Astrocyte (in vitro differentiated cells and primary cell): Measurements from ENCODE around the gene C3orf22. TPM values are rescaled to one million over a fixed set of nuclear protein-coding genes. Genes with fewer than 3 reads are reported as not detected.

ENCODE experiments used
- DNase-seq: peaks from one replicate; pipeline ENCODE4 v3.0.0-alpha.2; 2010; ENCODE audit warnings: low read depth
- FAIRE-seq: peaks from 2 replicates; lab custom pipeline; 2011; peaks lifted over from hg19 to GRCh38; lab: Jason Lieb, UNC
- H2AFZ ChIP-seq: 2 replicates; pipeline ENCODE4 v1.6.0; 2012; ENCODE audit warnings: low read depth, low read length, inconsistent platforms
- H3K27ac ChIP-seq: 2 replicates; pipeline ENCODE4 v1.5.1; 2011; ENCODE audit warnings: low read depth, low read length, inconsistent platforms
- H3K27me3 ChIP-seq: 2 replicates; pipeline ENCODE4 v1.6.0; 2011; ENCODE audit warnings: low read length, inconsistent platforms; ENCODE audit not compliant: insufficient read depth
- H3K36me3 ChIP-seq: 2 replicates; pipeline ENCODE4 v1.5.1; 2011; ENCODE audit warnings: low read length, inconsistent platforms; ENCODE audit not compliant: insufficient read depth
- H3K4me1 ChIP-seq: 2 replicates; pipeline ENCODE4 v1.5.1; 2011; ENCODE audit warnings: low read length, inconsistent platforms; ENCODE audit not compliant: insufficient read depth
- H3K4me2 ChIP-seq: 2 replicates; pipeline ENCODE4 v1.6.0; 2012; ENCODE audit warnings: low read length, inconsistent platforms
- H3K4me3 ChIP-seq: 2 replicates; pipeline ENCODE4 v1.5.1; 2011; ENCODE audit warnings: low read depth, mild to moderate bottlenecking, low read length, inconsistent platforms; ENCODE audit not compliant: insufficient read depth
- H3K79me2 ChIP-seq: 2 replicates; pipeline ENCODE4 v1.6.0; 2012; ENCODE audit warnings: mild to moderate bottlenecking, low read length, inconsistent platforms; ENCODE audit not compliant: insufficient read depth
- H3K9ac ChIP-seq: 2 replicates; pipeline ENCODE4 v1.6.0; 2012; ENCODE audit warnings: mild to moderate bottlenecking, low read length, inconsistent platforms
- H3K9me3 ChIP-seq: 2 replicates; pipeline ENCODE4 v1.5.1; 2012; ENCODE audit warnings: low read depth, mild to moderate bottlenecking, low read length, inconsistent platforms; ENCODE audit not compliant: insufficient read depth
- H4K20me1 ChIP-seq: 2 replicates; pipeline ENCODE4 v1.6.0; 2012; ENCODE audit warnings: low read length, inconsistent platforms; ENCODE audit not compliant: insufficient read depth
- H3K27ac Mint-ChIP-seq: one replicate; pipeline ENCODE4 v1.8.0; 2021; ENCODE audit warnings: mild to moderate bottlenecking, mixed read lengths; ENCODE audit not compliant: unreplicated experiment
- H3K27me3 Mint-ChIP-seq: one replicate; pipeline ENCODE4 v1.8.0; 2021; ENCODE audit warnings: low read depth, mixed read lengths; ENCODE audit not compliant: unreplicated experiment
- H3K36me3 Mint-ChIP-seq: one replicate; pipeline ENCODE4 v1.8.0; 2021; ENCODE audit warnings: low read depth, mixed read lengths; ENCODE audit not compliant: unreplicated experiment
- H3K4me1 Mint-ChIP-seq: one replicate; pipeline ENCODE4 v1.8.0; 2021; ENCODE audit warnings: low read depth, mixed read lengths; ENCODE audit not compliant: unreplicated experiment
- H3K4me3 Mint-ChIP-seq: one replicate; pipeline ENCODE4 v1.8.0; 2021; ENCODE audit warnings: mild to moderate bottlenecking, moderate library complexity, mixed read lengths; ENCODE audit not compliant: unreplicated experiment
- H3K9me3 Mint-ChIP-seq: one replicate; pipeline ENCODE4 v1.8.0; 2021; ENCODE audit warnings: mild to moderate bottlenecking, mixed read lengths; ENCODE audit not compliant: unreplicated experiment
- CTCF ChIP-seq: IDR thresholded peaks from 2 replicates; pipeline ENCODE4 v1.5.1; 2011; ENCODE audit warnings: low read depth, mild to moderate bottlenecking, inconsistent platforms, low read length, moderate library complexity; ENCODE audit not compliant: insufficient read depth
- EZH2 ChIP-seq: IDR thresholded peaks from 2 replicates; pipeline ENCODE4 v1.6.1; 2012; ENCODE audit warnings: mild to moderate bottlenecking, low read length, inconsistent platforms; ENCODE audit not compliant: insufficient read depth
- total RNA-seq: library from RNA; stranded (reverse); gene quantifications from 2 replicates; pipeline ENCODE4 v1.2.1, GENCODE V29; 2021

C3orf22 gene
- total RNA-seq, 1 donor from 2014 or later = not detected

GRCh38 chr3:126538316-126538715, 20.4 kb downstream of the C3orf22 start:
- H3K36me3 ChIP-seq = no peaks in the 10 kb centered on the region
- Mint-ChIP-seq H3K4me3 (no peak overlapping the region), H3K36me3 (peaks cover 2% of the 10 kb centered on the region), H3K4me1 (peaks cover 11% of the 10 kb centered on the region), H3K9me3 (peaks cover 2% of the 10 kb centered on the region), H3K27ac (no peak overlapping the region), H3K27me3 (peaks cover 59% of the 10 kb centered on the region)
- no peaks in the 10 kb centered on the region for H3K9me3 ChIP-seq
- H2AFZ ChIP-seq = no peak overlapping the region
- H3K4me3 ChIP-seq = no peak overlapping the region
- no peak for DNase-seq
- H3K27me3 ChIP-seq = peaks cover 34% of the 10 kb centered on the region
- no peaks in the 10 kb centered on the region for H3K79me2 ChIP-seq
- peaks cover 3% of the 10 kb centered on the region for H4K20me1 ChIP-seq
- no peak for FAIRE-seq
- peaks cover 8% of the 10 kb centered on the region for H3K4me1 ChIP-seq
- no peak for TF ChIP-seq CTCF
- TF ChIP-seq EZH2 = no peak
- H3K4me2 ChIP-seq = no peak overlapping the region
- H3K27ac ChIP-seq = no peak overlapping the region
- no peak overlapping the region for H3K9ac ChIP-seq

- no peak overlapping the region for H3K27ac ChIP-seq
Observed at GRCh38 chr3:126537730-126538281, 20.9 kb downstream of the C3orf22 start.

More at GRCh38 chr3:126537730-126538281, 20.9 kb downstream of the C3orf22 start:
- H3K4me3 ChIP-seq = no peak overlapping the region
- peaks cover 57% of the 10 kb centered on the region for H3K27me3 Mint-ChIP-seq
- H4K20me1 ChIP-seq = peaks cover 3% of the 10 kb centered on the region
- H3K9me3 ChIP-seq = no peaks in the 10 kb centered on the region
- H2AFZ ChIP-seq = no peak overlapping the region
- H3K9ac ChIP-seq = no peak overlapping the region
- no peaks in the 10 kb centered on the region for H3K36me3 ChIP-seq
- H3K36me3 Mint-ChIP-seq = peaks cover 2% of the 10 kb centered on the region
- FAIRE-seq (no peak), DNase-seq (no peak)
- H3K4me2 ChIP-seq = no peak overlapping the region
- no peak for TF ChIP-seq EZH2
- no peak for TF ChIP-seq CTCF
- H3K4me3 Mint-ChIP-seq = no peak overlapping the region
- no peaks in the 10 kb centered on the region for H3K79me2 ChIP-seq
- H3K27me3 ChIP-seq = peaks cover 38% of the 10 kb centered on the region
- H3K9me3 Mint-ChIP-seq = peaks cover 2% of the 10 kb centered on the region
- H3K4me1 Mint-ChIP-seq = peaks cover 11% of the 10 kb centered on the region
- H3K4me1 ChIP-seq = peaks cover 8% of the 10 kb centered on the region
- H3K27ac Mint-ChIP-seq = no peak overlapping the region
